A549 (cell line): Measurements from ENCODE around the gene SHF. TPM values are rescaled to one million over a fixed set of nuclear protein-coding genes. Genes with fewer than 3 reads are reported as not detected.
A peak's percentile ranks its signal among the peaks of the same experiment; 100 is the strongest.

Source experiments
- ATAC-seq, 2 experiments: fragments of 200-7000 bp in 1 of 2; fragments of >200 bp in 1 of 2; cut with Nextera tagmentation in 1 of 2; cut with Tn5 transposase in 1 of 2; 3 replicates each; pipeline versions ENCODE4 v1.8.0 to v1.9.1; 2018 to 2020; ENCODE audit warnings: mild to moderate bottlenecking in 1 of 2, moderate library complexity in 1 of 2
- CTCF ChIA-PET: fragments of 300-600 bp; sonication (Branson Sonifier 250); formaldehyde crosslinking; extraction: SDS; loops from one replicate; lab custom pipeline; 2021; ENCODE audit warnings: antibody characterized with exemption, inconsistent platforms; lab: Yijun Ruan, JAX
- POLR2A ChIA-PET: fragments of 350-600 bp; formaldehyde crosslinking; extraction: SDS; loops from one replicate; lab custom pipeline; 2021; ENCODE audit warnings: antibody characterized with exemption, inconsistent platforms; lab: Yijun Ruan, JAX
- DNase-seq, 2 experiments: peaks; one replicate each; pipeline versions ENCODE4 v3.0.0 to v3.0.0-alpha.2; 2011 to 2016; ENCODE audit warnings: low read depth in 1 of 2, low spot score in 1 of 2
- FAIRE-seq: peaks from 2 replicates; lab custom pipeline; 2011; peaks lifted over from hg19 to GRCh38; lab: Jason Lieb, UNC
- H3K27ac ChIP-seq, 2 experiments: fragments of >200 bp; sonication (Bioruptor Twin); formaldehyde crosslinking; 3 replicates each; pipeline ENCODE4 v1.5.1; 2016 to 2017
- H3K4me1 ChIP-seq: fragments of >200 bp; sonication (Bioruptor Twin); formaldehyde crosslinking; 3 replicates; pipeline ENCODE4 v1.6.1; 2016
- H3K4me2 ChIP-seq: fragments of >200 bp; sonication (Bioruptor Twin); formaldehyde crosslinking; 3 replicates; pipeline ENCODE4 v1.6.1; 2016
- H3K4me3 ChIP-seq: fragments of >200 bp; sonication (Bioruptor Twin); formaldehyde crosslinking; 3 replicates; pipeline ENCODE4 v1.5.1; 2016
- H3K9me3 ChIP-seq: fragments of >200 bp; sonication (Bioruptor Twin); formaldehyde crosslinking; 3 replicates; pipeline ENCODE4 v1.6.1; 2016
- CBX2 ChIP-seq: fragments of 200-600 bp; sonication (generic); IDR thresholded peaks from 2 replicates; pipeline ENCODE4 v1.6.1; 2016; ENCODE audit warnings: low read depth, mild to moderate bottlenecking, borderline replicate concordance
- CBX8 ChIP-seq: fragments of 200-600 bp; sonication (generic); IDR thresholded peaks from 2 replicates; pipeline ENCODE4 v1.6.1; 2016
- E2F6 ChIP-seq: IDR thresholded peaks from 2 replicates; pipeline ENCODE4 v1.6.1; 2012; ENCODE audit warnings: low read depth, borderline replicate concordance
- EHF ChIP-seq: fragments of 250-450 bp; sonication (Bioruptor Pico); IDR thresholded peaks from 2 replicates; pipeline ENCODE4 v1.5.0; 2020; ENCODE audit warnings: mild to moderate bottlenecking
- EP300 ChIP-seq, 2 experiments: fragments of >200 bp; sonication (Bioruptor Twin); formaldehyde crosslinking; IDR thresholded peaks; 2 replicates in 1 of 2; 3 replicates in 1 of 2; pipeline ENCODE4 v1.6.1; 2016 to 2017
- FOSB ChIP-seq: fragments of 250-450 bp; sonication (Bioruptor Pico); IDR thresholded peaks from 2 replicates; pipeline ENCODE4 v1.5.0; 2020; ENCODE audit warnings: mild to moderate bottlenecking, moderate library complexity
- GATA3 ChIP-seq: IDR thresholded peaks from 2 replicates; pipeline ENCODE4 v1.6.1; 2012; ENCODE audit warnings: borderline replicate concordance
- HMGXB4 ChIP-seq: fragments of 250-450 bp; sonication (Bioruptor Pico); IDR thresholded peaks from 2 replicates; pipeline ENCODE4 v1.5.0; 2021; ENCODE audit warnings: mild to moderate bottlenecking, moderate library complexity, borderline replicate concordance
- HOXB5 ChIP-seq: fragments of 250-450 bp; sonication (Bioruptor Pico); IDR thresholded peaks from 2 replicates; pipeline ENCODE4 v1.5.0; 2020; ENCODE audit warnings: mild to moderate bottlenecking, moderate library complexity
- JUN ChIP-seq, 2 experiments: fragments of >200 bp; sonication (Bioruptor Twin); formaldehyde crosslinking; IDR thresholded peaks; 2 replicates in 1 of 2; 3 replicates in 1 of 2; pipeline ENCODE4 v1.6.1; 2016 to 2017
- JUNB ChIP-seq: fragments of >200 bp; sonication (Bioruptor Twin); formaldehyde crosslinking; IDR thresholded peaks from 2 replicates; pipeline ENCODE4 v1.6.1; 2016
- KDM1A ChIP-seq: fragments of 200-600 bp; sonication (generic); IDR thresholded peaks from 2 replicates; pipeline ENCODE4 v1.6.1; 2016; ENCODE audit warnings: low read depth, mild to moderate bottlenecking
- MYC ChIP-seq: IDR thresholded peaks from 2 replicates; pipeline ENCODE4 v1.6.1; 2012; ENCODE audit warnings: mild to moderate bottlenecking, inconsistent platforms, low read length, improper control_type of control experiment, borderline replicate concordance
- NPAS2 ChIP-seq: fragments of 250-450 bp; sonication (Bioruptor Pico); IDR thresholded peaks from 2 replicates; pipeline ENCODE4 v1.8.0; 2022; ENCODE audit warnings: mild to moderate bottlenecking, moderate library complexity, borderline replicate concordance
- NR3C1 ChIP-seq: fragments of >200 bp; sonication (Bioruptor Twin); formaldehyde crosslinking; IDR thresholded peaks from 3 replicates; pipeline ENCODE4 v1.6.1; 2017
- POLR2A ChIP-seq: IDR thresholded peaks from 2 replicates; pipeline ENCODE4 v1.6.1; 2012; ENCODE audit warnings: mild to moderate bottlenecking, low read length
- POLR2AphosphoS2 ChIP-seq: conservative IDR thresholded peaks from 2 replicates; pipeline ENCODE4 v1.6.1; 2012; ENCODE audit warnings: low read length, improper control_type of control experiment, inconsistent platforms
- RCOR1 ChIP-seq: fragments of 150-350 bp; IDR thresholded peaks from 2 replicates; pipeline ENCODE4 v1.6.1; 2014; ENCODE audit warnings: antibody characterized with exemption, low read length, low read depth
- RFX5 ChIP-seq: fragments of 450-650 bp; IDR thresholded peaks from 2 replicates; pipeline ENCODE4 v1.7.1; 2014; ENCODE audit warnings: antibody characterized with exemption, mild to moderate bottlenecking, moderate library complexity
- RNF2 ChIP-seq: fragments of 200-600 bp; sonication (generic); IDR thresholded peaks from 2 replicates; pipeline ENCODE4 v1.6.1; 2016; ENCODE audit warnings: low read depth, mild to moderate bottlenecking, antibody characterized with exemption, moderate library complexity, borderline replicate concordance
- ZFP36 ChIP-seq: fragments of 450-650 bp; IDR thresholded peaks from 2 replicates; pipeline ENCODE4 v1.6.1; 2014; ENCODE audit warnings: borderline replicate concordance; ENCODE audit not compliant: partially characterized antibody
- WGBS: methylation state at CpG from one replicate; pipeline ENCODE4 v1.1.6; 2017; ENCODE audit errors: missing lambda C conversion rate; 5-methylcytosine and 5-hydroxymethylcytosine counted together
- polyA plus RNA-seq, 4 experiments: library from polyadenylated mRNA; depleted of rRNA in 3 of 4; stranded (reverse); fragments of >200 nt; fragmentation: RNase III in 1 of 4; extraction: RNeasy Plus Mini Kit Qiagen cat#74134 plus additional on column Dnase treatment in 1 of 4; gene quantifications; 2 replicates in 3 of 4; 3 replicates in 1 of 4; pipeline ENCODE4 v1.2.3, GENCODE V29; 2011 to 2017
- TF ChIP-seq, protein P1 (sequence below): fragments of >200 bp; sonication (Bioruptor Twin); formaldehyde crosslinking; IDR thresholded peaks from 3 replicates; pipeline ENCODE4 v1.5.1; 2016
- TF ChIP-seq, protein P2 (sequence below): IDR thresholded peaks from 2 replicates; pipeline ENCODE4 v1.6.1; 2012

The SHF gene
- polyA plus RNA-seq, 2 of the 4 experiments (the other 2 are of a cell fraction) = 0.36 to 0.85 TPM

- ATAC-seq (no peak), DNase-seq (no peak), FAIRE-seq (no peak)
- POLR2A ChIA-PET = no interaction called here
- Histone ChIP-seq H3K4me2 (no peak overlapping the region), H3K4me1 (0 out of 3 replicates have a peak, but pooled peaks cover 4% of the 10 kb centered on the region), H3K27ac (no peak overlapping the region), H3K4me3 (no peak overlapping the region), H3K9me3 (no peaks in the 10 kb centered on the region)
- TF ChIP-seq MYC (no peak), POLR2A (no peak), RCOR1 (no peak), RNF2 (no peak), EP300 (IDR thresholded peaks at IDR 0.05) (no peak), EHF (CRISPR knock-in tag) (no peak), ZFP36 (no peak), GATA3 (no peak), NPAS2 (CRISPR knock-in tag) (no peak), E2F6 (no peak), FOSB (CRISPR knock-in tag) (no peak), KDM1A (no peak), POLR2AphosphoS2 (no peak), CBX2 (no peak), JUNB (no peak)
- WGBS = 95% methylated on average over 7 of the region's 7 CpGs
- CTCF ChIA-PET = interaction anchor here (0.7 to 3.2 kb wide), 7 partner anchors 10 to 434 kb away, joined by 3 to 18 read pairs (median 4); no protein-coding TSS in a partner anchor
Observed at GRCh38 chr15:45180201-45180600, 7.6 kb downstream of the SHF start.

DNA sequence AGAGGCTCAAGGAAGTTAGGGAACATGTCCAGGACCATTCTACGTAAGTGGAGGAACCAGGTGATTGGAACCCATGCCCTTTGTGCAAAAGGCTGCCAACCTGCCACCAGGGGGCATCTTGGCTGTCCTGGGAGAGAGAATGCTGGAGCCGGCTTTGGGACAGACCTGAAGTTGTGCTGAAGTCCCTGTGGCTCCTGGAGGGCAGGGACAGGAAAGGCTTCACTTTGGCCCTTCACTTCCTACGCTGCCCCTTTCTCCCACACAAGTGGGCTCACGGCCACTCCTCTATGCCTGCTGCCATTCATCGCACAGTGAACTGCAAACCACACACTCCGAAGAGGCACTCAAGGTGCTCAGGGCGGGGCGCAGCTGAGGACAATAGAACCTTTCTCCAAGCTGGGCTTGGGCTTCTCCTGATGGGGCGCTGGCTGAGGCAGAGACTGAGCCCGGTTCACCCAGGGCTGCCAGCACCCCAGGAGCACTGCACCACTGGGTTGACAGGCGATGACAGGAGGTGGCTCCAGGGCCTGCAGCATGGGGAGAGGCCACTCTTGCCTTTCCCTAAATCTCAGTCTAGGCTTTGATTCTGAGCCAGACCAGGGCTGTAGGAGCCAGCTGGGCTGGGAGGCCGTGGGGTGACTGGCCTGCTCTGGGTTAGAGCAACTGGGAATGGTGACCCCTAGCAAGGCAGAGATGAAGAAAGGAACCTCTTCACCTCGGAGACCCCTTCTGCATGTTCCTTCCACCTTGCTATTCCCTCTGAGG lies 8.4 kb downstream of the SHF start:
- Histone ChIP-seq H3K4me3 (no peak overlapping the region), H3K9me3 (no peaks in the 10 kb centered on the region), H3K4me1 (0 out of 3 replicates have a peak, but pooled peaks cover 4% of the 10 kb centered on the region), H3K4me2 (no peak overlapping the region), H3K27ac (no peak overlapping the region)
- peak in 1 of 2 experiments; percentile 71; a peak in 3 of 6 replicates for ATAC-seq
- no peak for FAIRE-seq
- peak; percentile 29 to 43 for DNase-seq
- no peak for TF ChIP-seq HOXB5 (CRISPR knock-in tag)
- TF ChIP-seq, protein P1, sequence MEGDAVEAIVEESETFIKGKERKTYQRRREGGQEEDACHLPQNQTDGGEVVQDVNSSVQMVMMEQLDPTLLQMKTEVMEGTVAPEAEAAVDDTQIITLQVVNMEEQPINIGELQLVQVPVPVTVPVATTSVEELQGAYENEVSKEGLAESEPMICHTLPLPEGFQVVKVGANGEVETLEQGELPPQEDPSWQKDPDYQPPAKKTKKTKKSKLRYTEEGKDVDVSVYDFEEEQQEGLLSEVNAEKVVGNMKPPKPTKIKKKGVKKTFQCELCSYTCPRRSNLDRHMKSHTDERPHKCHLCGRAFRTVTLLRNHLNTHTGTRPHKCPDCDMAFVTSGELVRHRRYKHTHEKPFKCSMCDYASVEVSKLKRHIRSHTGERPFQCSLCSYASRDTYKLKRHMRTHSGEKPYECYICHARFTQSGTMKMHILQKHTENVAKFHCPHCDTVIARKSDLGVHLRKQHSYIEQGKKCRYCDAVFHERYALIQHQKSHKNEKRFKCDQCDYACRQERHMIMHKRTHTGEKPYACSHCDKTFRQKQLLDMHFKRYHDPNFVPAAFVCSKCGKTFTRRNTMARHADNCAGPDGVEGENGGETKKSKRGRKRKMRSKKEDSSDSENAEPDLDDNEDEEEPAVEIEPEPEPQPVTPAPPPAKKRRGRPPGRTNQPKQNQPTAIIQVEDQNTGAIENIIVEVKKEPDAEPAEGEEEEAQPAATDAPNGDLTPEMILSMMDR = peak; percentile 25; the same call in 1 of the 3 replicates
- ChIA-PET CTCF (interaction anchor here (0.7 to 3.2 kb wide), 7 partner anchors 10 to 435 kb away, joined by 3 to 18 read pairs (median 3); no protein-coding TSS in a partner anchor), POLR2A (no interaction called here)
- 73% methylated on average over 10 of the region's 13 CpGs for WGBS

- CTCF ChIA-PET = interaction anchor here (0.9 kb wide), 1 partner anchor 14 kb away, joined by 3 read pairs; no protein-coding TSS in a partner anchor
- DNase-seq (no peak), FAIRE-seq (no peak), ATAC-seq (no peak)
- WGBS = 69% methylated on average over 3 of the region's 3 CpGs
- no peak overlapping the region for H3K4me2 ChIP-seq
- H3K4me3 ChIP-seq = no peak overlapping the region
- no peaks in the 10 kb centered on the region for H3K9me3 ChIP-seq
- TF ChIP-seq HMGXB4 = no peak
- TF ChIP-seq MYC = no peak
- TF ChIP-seq POLR2AphosphoS2 = no peak
- no peak for TF ChIP-seq RFX5
- TF ChIP-seq NPAS2 (CRISPR knock-in tag) = no peak
- TF ChIP-seq ZFP36 = no peak
- TF ChIP-seq, protein P2, sequence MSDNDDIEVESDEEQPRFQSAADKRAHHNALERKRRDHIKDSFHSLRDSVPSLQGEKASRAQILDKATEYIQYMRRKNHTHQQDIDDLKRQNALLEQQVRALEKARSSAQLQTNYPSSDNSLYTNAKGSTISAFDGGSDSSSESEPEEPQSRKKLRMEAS = no peak
- TF ChIP-seq JUN (IDR thresholded peaks at IDR 0.05) = no peak
- TF ChIP-seq NR3C1 = no peak
- TF ChIP-seq CBX8 = no peak
- H3K27ac ChIP-seq = no peak overlapping the region
- no peaks in the 10 kb centered on the region for H3K4me1 ChIP-seq
- POLR2A ChIA-PET = no interaction called here
Observed at GRCh38 chr15:45177285-45177684, 10.5 kb downstream of the SHF start.
